Subcutaneous adipose tissue (tissue), 4 donors: ENCODE measurements around the gene HES2. TPM values are rescaled to one million over a fixed set of nuclear protein-coding genes. Genes with fewer than 3 reads are reported as not detected.

Source experiments
- total RNA-seq, 4 donors: library from RNA; depleted of rRNA; stranded (reverse); fragments of >200 nt; gene quantifications; one replicate each; pipeline ENCODE4 v1.1.0, GENCODE V29; 2016
- TF ChIP-seq, protein P1 (sequence below): fragments of 450-650 bp; IDR thresholded peaks from one replicate; pipeline ENCODE4 v1.5.1; 2016; ENCODE audit warnings: low read depth, mild to moderate bottlenecking, control low read depth, antibody characterized with exemption, moderate library complexity

Gene HES2
- total RNA-seq, 4 donors from 2014 or later, result under 0.01 to 0.19 (median 0.17) TPM; not detected in 1

DNA sequence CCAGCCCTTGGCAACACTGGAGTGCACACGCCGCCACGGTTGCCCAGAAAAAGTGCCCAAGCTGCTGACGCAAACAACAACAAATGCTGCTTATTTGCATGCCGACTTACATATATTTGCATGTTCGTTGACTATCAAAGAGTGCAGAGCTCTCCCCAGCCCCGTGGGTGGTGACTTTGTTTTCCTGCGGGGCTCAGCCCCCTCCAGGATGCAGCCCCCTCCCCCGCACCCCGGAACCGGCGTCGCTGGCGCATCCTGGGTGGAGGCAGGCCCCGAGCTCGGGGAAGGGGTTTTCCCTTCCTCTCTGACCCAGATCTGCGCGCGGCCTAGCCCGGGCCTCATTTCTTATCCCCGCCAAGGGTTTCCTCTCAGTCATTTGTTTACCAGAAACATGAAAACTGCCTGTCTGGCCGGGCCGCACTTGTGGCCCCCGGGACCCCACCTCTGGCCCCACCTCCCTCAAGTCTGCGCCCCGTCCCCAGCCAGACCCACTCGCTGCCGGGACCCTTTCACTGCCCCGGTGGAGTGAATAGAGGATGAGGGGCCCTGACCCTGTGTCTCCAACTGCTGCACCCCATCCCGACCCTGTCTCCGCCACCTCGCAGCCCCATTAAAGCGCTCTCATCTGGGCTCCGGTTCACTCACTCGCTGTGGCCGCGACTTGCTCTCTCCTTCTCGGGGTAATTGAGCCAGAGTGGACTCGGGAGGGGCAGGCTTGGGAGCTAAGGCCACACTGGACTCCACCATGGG lies 40.8 kb upstream of the HES2 start:
- TF ChIP-seq, protein P1, sequence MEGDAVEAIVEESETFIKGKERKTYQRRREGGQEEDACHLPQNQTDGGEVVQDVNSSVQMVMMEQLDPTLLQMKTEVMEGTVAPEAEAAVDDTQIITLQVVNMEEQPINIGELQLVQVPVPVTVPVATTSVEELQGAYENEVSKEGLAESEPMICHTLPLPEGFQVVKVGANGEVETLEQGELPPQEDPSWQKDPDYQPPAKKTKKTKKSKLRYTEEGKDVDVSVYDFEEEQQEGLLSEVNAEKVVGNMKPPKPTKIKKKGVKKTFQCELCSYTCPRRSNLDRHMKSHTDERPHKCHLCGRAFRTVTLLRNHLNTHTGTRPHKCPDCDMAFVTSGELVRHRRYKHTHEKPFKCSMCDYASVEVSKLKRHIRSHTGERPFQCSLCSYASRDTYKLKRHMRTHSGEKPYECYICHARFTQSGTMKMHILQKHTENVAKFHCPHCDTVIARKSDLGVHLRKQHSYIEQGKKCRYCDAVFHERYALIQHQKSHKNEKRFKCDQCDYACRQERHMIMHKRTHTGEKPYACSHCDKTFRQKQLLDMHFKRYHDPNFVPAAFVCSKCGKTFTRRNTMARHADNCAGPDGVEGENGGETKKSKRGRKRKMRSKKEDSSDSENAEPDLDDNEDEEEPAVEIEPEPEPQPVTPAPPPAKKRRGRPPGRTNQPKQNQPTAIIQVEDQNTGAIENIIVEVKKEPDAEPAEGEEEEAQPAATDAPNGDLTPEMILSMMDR, result no peak

DNA sequence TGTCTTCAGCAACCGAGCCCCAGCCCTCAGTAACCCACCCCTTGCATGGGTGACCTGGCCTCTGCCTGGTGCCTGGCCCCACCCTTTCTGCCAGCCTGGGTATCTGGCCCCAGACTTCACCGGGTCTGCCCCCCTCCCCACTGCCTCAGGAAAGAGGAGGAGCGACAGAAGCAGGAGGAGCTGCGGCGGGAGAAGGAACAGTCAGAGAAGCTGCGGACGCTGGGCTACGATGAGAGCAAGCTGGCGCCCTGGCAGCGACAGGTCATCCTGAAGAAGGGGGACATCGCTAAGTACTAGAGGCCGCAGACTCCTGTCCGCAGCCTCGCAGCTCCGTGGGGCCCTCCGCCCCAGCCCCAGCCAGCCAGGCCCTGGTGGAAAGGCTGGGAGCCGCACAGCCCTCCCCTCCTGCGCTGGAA lies 40.1 kb upstream of the HES2 start:
- TF ChIP-seq, protein P1, result no peak

DNA sequence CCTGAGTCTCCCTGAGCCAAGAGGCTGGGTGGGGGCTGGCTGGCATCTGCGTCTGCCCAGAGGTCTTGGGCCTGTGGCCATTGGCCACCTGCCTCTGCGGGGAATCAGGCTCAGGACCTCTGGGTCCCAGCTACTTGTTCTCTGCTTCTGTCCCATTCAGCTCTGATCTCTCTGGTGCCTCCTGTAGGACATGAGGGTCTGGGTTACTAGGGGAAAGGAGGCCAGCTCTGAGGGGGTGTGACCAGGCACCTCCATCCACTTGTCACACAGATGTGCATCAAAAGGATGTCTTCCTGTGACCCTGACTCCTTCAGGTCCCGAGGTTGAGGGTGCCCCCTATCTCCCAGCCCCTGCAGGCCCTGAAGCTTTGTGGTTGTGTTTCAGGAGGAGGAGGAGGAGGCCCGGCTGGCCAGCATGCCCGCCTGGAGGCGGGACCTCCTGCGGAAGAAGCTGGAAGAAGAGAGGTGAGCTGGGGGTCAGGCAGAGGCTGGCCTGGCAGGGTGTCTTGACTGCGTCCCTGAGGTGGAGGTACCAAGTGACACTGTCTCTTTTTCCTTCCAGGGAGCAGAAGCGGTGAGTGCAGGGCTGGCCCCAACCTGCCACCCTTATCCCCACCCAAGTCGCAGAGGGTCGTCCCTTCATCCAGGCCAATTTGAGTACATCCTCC lies 37.2 kb upstream of the HES2 start:
- TF ChIP-seq, protein P1, result no peak

DNA sequence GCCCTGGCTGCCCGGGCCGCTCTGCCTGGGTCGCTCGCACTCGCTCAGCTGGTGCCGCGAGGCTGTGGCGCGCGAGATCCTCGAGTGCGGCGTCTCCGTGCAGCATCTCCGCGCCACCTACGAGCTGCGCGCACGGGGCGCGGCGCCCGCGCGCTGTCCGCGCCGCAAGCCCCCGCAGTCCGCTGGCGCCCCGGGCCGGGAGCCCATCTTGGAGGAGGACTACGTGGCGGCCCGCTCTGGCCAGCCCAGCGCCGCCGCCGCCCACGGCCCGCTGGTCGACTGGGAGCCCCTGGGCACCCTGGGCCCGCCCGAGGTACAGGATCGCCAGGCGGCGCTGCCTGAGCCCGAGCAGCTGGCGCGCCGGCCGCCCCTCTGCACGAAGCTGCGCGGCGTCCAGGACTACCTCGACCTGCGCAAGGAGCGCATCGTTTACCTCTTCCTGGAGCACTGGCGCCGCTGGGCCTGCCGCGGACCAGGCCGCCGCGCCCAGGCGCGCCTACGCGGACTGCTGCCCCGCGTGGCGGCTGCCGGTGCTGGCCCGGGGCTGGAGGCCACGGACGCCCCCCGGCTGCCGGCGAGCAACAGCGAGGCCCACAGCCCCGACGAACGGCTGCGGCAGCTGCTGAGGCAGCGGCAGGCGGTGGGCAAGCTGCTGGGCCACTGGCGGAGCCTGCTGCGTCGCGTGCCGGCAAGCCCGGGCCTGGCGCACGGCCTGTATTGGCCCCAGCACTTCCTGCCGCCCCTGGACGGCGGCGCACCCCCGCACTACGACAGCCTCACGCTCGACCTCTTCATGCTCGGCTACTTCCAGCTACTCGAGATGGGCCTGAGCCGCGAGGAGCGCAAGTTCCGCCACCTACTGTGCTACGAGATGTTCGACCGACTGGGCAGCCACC lies 35.4 kb upstream of the HES2 start:
- TF ChIP-seq, protein P1, result no peak

DNA sequence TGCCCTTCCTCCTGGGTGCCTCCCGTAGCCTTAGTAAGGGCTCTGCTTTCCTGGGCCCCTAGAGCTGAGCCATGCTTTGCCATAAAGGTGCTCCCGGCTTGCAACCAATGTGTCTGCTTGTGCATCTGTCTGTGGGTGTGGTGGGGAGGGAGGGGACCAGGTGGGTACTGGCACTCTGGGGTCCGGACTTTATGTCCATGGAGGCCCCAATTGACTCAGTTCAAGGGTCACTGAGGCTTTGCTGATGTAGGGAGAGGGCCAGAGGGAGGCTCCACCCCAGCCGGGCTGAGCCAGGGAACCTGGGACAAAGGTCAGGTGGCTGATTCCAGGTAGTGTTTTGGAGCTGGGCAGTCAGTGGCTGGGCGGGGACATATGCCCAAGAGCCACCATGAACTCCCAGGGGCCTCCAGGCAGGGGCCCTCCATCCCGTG lies 31.2 kb upstream of the HES2 start:
- TF ChIP-seq, protein P1, result no peak

DNA sequence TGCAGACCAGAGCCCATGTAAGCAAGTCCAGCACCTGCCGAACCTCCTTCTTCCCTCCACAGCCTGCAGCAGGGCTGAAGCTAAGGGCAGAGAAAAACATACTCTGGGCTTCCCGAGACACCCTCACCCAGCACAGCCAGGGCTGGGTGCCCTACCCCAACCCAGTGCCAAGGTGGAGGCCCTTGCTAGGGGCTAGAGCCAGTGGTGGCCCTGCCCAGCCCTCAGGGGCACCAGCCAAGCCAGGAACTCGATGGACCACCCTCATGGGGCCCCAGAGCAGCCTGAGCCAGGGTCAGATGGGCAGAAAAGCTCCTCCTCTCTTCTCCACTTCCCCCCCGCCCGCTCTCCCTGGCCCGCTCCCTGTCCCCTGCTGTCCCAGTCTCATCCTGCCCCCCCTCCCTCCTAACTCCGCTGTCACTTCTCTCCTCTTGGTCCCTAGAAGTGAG lies 30.3 kb upstream of the HES2 start:
- TF ChIP-seq, protein P1, result no peak
